GM23338 (cell line): ENCODE data around the gene CD44. TPM values are rescaled to one million over a fixed set of nuclear protein-coding genes. Genes with fewer than 3 reads are reported as not detected.

ENCODE experiments used
- ATAC-seq: fragments of 200-7000 bp; cut with Tn5 transposase; 3 replicates; pipeline ENCODE4 v1.9.1; 2020
- DNase-seq: peaks from one replicate; pipeline ENCODE4 v3.0.0-alpha.2; 2015; ENCODE audit warnings: low spot score
- H2AFZ ChIP-seq: fragments of 200-600 bp; sonication (generic); 2 replicates; pipeline ENCODE4 v1.8.0; 2016; ENCODE audit warnings: antibody characterized with exemption, mild to moderate bottlenecking, moderate library complexity
- H3F3A ChIP-seq: fragments of 200-600 bp; sonication (generic); replicated peaks from 2 replicates; pipeline ENCODE4 v1.8.0; 2017; ENCODE audit warnings: antibody characterized with exemption, mixed run types, low read depth
- H3K27ac ChIP-seq: fragments of 200-600 bp; sonication (generic); 2 replicates; pipeline ENCODE4 v1.6.1; 2016; ENCODE audit warnings: low read depth
- H3K27me3 ChIP-seq: fragments of 200-600 bp; sonication (generic); 2 replicates; pipeline ENCODE4 v1.8.0; 2016; ENCODE audit warnings: mild to moderate bottlenecking, mixed run types, moderate library complexity; ENCODE audit not compliant: insufficient read depth
- H3K36me3 ChIP-seq: fragments of 200-600 bp; sonication (generic); 2 replicates; pipeline ENCODE4 v1.8.0; 2016; ENCODE audit warnings: mild to moderate bottlenecking; ENCODE audit not compliant: insufficient read depth
- H3K4me1 ChIP-seq: fragments of 200-600 bp; sonication (generic); 2 replicates; pipeline ENCODE4 v1.8.0; 2016; ENCODE audit warnings: mild to moderate bottlenecking, moderate library complexity; ENCODE audit not compliant: insufficient read depth
- H3K4me2 ChIP-seq: fragments of 200-600 bp; sonication (generic); 2 replicates; pipeline ENCODE4 v1.7.1; 2017; ENCODE audit warnings: mixed run types
- H3K4me3 ChIP-seq: fragments of 200-600 bp; sonication (generic); 2 replicates; pipeline ENCODE4 v1.6.1; 2016; ENCODE audit warnings: mixed run types
- H3K79me2 ChIP-seq: fragments of 200-600 bp; sonication (generic); replicated peaks from 2 replicates; pipeline ENCODE4 v1.8.0; 2017; ENCODE audit warnings: mild to moderate bottlenecking; ENCODE audit not compliant: insufficient read depth
- H3K9me2 ChIP-seq: fragments of 200-600 bp; sonication (generic); 2 replicates; pipeline ENCODE4 v1.8.0; 2017; ENCODE audit not compliant: insufficient read depth
- H4K20me1 ChIP-seq: fragments of 200-600 bp; sonication (generic); replicated peaks from 2 replicates; pipeline ENCODE4 v1.8.0; 2017; ENCODE audit warnings: mild to moderate bottlenecking; ENCODE audit not compliant: insufficient read depth
- H3K27ac Mint-ChIP-seq: 2 replicates; pipeline ENCODE4 v1.8.0; 2020; ENCODE audit warnings: inconsistent platforms, mild to moderate bottlenecking, moderate library complexity, mixed read lengths
- H3K27me3 Mint-ChIP-seq: 3 replicates; pipeline ENCODE4 v1.8.0; 2022; ENCODE audit warnings: low read depth, mild to moderate bottlenecking, moderate library complexity, mixed read lengths, inconsistent platforms; ENCODE audit not compliant: insufficient read depth, poor library complexity
- H3K36me3 Mint-ChIP-seq: 3 replicates; pipeline ENCODE4 v1.8.0; 2021; ENCODE audit warnings: low read depth, mild to moderate bottlenecking, inconsistent platforms, moderate library complexity, mixed read lengths
- H3K4me1 Mint-ChIP-seq: 3 replicates; pipeline ENCODE4 v1.8.0; 2020; ENCODE audit warnings: mild to moderate bottlenecking, inconsistent platforms, mixed read lengths
- H3K4me3 Mint-ChIP-seq: 3 replicates; pipeline ENCODE4 v1.8.0; 2021; ENCODE audit warnings: moderate library complexity, mild to moderate bottlenecking, inconsistent platforms, mixed read lengths
- H3K9me3 Mint-ChIP-seq: 3 replicates; pipeline ENCODE4 v1.8.0; 2020; ENCODE audit warnings: moderate library complexity, mild to moderate bottlenecking, inconsistent platforms, mixed read lengths
- EZH2phosphoT487 ChIP-seq: fragments of 200-600 bp; sonication (generic); IDR thresholded peaks from one replicate; pipeline ENCODE4 v1.8.1; 2018; ENCODE audit warnings: antibody characterized with exemption; ENCODE audit not compliant: unreplicated experiment
- NANOG ChIP-seq: IDR thresholded peaks from 2 replicates; pipeline ENCODE4 v1.6.1; 2016; ENCODE audit warnings: antibody characterized with exemption, borderline replicate concordance
- POLR2AphosphoS5 ChIP-seq: IDR thresholded peaks from 2 replicates; pipeline ENCODE4 v1.6.1; 2016; ENCODE audit warnings: antibody characterized with exemption, low read depth
- STAT1 ChIP-seq: IDR thresholded peaks from one replicate; pipeline ENCODE4 v1.6.1; 2016; ENCODE audit warnings: antibody characterized with exemption; ENCODE audit not compliant: unreplicated experiment
- ZNF114 ChIP-seq: fragments of 250-450 bp; sonication (Bioruptor Pico); IDR thresholded peaks from 2 replicates; pipeline ENCODE4 v1.5.0; 2020; ENCODE audit warnings: mild to moderate bottlenecking, moderate library complexity
- ZNF331 ChIP-seq: fragments of 250-450 bp; sonication (Bioruptor Pico); IDR thresholded peaks from 2 replicates; pipeline ENCODE4 v1.5.0; 2020; ENCODE audit warnings: low read depth, mild to moderate bottlenecking, moderate library complexity
- polyA plus RNA-seq: library from polyadenylated mRNA; unstranded; fragments of >200 nt; fragmentation: Nextera tagmentation; extraction: Ambion mirVana; gene quantifications from 2 replicates; pipeline ENCODE4 v1.2.1, GENCODE V29; 2016
- total RNA-seq: library from RNA; depleted of rRNA; stranded (reverse); fragments of >200 nt; shearing (Covaris generic); gene quantifications from 2 replicates; pipeline ENCODE4 v1.2.3, GENCODE V29; 2014
- TF ChIP-seq, protein P1 (sequence below), 2 experiments: fragments of 200-600 bp in 1 of 2; sonication (generic) in 1 of 2; conservative IDR thresholded peaks; 2 replicates each; pipeline versions ENCODE4 v1.5.1 to v1.6.1; 2016 to 2017; ENCODE audit warnings: antibody characterized with exemption in 2 of 2, low read depth in 2 of 2, mild to moderate bottlenecking in 2 of 2, moderate library complexity in 1 of 2
- TF ChIP-seq, protein P2 (sequence below): IDR thresholded peaks from 2 replicates; pipeline ENCODE4 v1.6.1; 2016; ENCODE audit warnings: antibody characterized with exemption
- TF ChIP-seq, protein P3 (sequence below): IDR thresholded peaks from one replicate; pipeline ENCODE4 v1.6.1; 2018; ENCODE audit warnings: antibody characterized with exemption; ENCODE audit not compliant: unreplicated experiment
- TF ChIP-seq, protein P4 (sequence below): fragments of 250-450 bp; sonication (Bioruptor Pico); IDR thresholded peaks from 2 replicates; pipeline ENCODE4 v1.5.0; 2020; ENCODE audit warnings: mild to moderate bottlenecking, moderate library complexity

Gene CD44
- total and polyA plus RNA-seq, 2 experiments from 2014 or later = 4.0 to 10.1 TPM

DNA sequence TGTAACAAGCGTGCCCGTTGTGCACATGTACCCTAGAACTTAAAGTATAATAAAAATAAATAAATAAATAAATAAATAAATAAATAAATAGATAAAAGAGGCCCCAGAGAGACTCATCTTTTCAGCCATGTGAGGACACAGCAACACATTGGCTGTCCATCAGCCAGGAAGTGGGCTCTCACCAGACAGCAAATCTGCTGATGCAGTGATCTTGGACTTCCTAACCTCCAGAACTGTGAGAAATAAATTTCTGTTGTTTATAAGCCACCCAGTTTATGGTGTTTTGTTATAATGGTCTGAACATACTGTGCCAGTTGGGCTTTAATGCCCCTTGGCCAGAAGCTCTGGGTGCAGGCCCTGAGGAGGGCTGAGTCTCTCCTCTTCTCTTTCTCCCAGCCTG, 42.2 kb upstream of the CD44 start:
- Histone ChIP-seq H3K79me2 (no peaks in the 10 kb centered on the region), H3K27me3 (no peaks in the 10 kb centered on the region), H4K20me1 (no peaks in the 10 kb centered on the region), H3F3A (no peaks in the 10 kb centered on the region), H2AFZ (no peak overlapping the region), H3K4me1 (no peaks in the 10 kb centered on the region), H3K36me3 (no peaks in the 10 kb centered on the region), H3K27ac (no peak overlapping the region), H3K4me2 (no peak overlapping the region), H3K4me3 (no peak overlapping the region), H3K9me2 (peaks cover 11% of the 10 kb centered on the region; the same call in 1 of the 2 replicates)
- no peak overlapping the region for H3K27ac Mint-ChIP-seq
- H3K9me3 Mint-ChIP-seq = no peaks in the 10 kb centered on the region
- DNase-seq (no peak), ATAC-seq (no peak)
- H3K36me3 Mint-ChIP-seq = no peaks in the 10 kb centered on the region
- H3K27me3 Mint-ChIP-seq = peaks cover 2% of the 10 kb centered on the region
- TF ChIP-seq, protein P1, sequence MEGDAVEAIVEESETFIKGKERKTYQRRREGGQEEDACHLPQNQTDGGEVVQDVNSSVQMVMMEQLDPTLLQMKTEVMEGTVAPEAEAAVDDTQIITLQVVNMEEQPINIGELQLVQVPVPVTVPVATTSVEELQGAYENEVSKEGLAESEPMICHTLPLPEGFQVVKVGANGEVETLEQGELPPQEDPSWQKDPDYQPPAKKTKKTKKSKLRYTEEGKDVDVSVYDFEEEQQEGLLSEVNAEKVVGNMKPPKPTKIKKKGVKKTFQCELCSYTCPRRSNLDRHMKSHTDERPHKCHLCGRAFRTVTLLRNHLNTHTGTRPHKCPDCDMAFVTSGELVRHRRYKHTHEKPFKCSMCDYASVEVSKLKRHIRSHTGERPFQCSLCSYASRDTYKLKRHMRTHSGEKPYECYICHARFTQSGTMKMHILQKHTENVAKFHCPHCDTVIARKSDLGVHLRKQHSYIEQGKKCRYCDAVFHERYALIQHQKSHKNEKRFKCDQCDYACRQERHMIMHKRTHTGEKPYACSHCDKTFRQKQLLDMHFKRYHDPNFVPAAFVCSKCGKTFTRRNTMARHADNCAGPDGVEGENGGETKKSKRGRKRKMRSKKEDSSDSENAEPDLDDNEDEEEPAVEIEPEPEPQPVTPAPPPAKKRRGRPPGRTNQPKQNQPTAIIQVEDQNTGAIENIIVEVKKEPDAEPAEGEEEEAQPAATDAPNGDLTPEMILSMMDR (conservative IDR thresholded peaks at IDR 0.05; ENCODE audit: low read depth in 2 of 2) = no peak
- TF ChIP-seq ZNF114 (CRISPR knock-in tag) = no peak
- TF ChIP-seq STAT1 = no peak
- no peak for TF ChIP-seq NANOG
- no peak for TF ChIP-seq ZNF331 (CRISPR knock-in tag)
- TF ChIP-seq, protein P2, sequence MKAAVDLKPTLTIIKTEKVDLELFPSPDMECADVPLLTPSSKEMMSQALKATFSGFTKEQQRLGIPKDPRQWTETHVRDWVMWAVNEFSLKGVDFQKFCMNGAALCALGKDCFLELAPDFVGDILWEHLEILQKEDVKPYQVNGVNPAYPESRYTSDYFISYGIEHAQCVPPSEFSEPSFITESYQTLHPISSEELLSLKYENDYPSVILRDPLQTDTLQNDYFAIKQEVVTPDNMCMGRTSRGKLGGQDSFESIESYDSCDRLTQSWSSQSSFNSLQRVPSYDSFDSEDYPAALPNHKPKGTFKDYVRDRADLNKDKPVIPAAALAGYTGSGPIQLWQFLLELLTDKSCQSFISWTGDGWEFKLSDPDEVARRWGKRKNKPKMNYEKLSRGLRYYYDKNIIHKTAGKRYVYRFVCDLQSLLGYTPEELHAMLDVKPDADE = no peak
- TF ChIP-seq, protein P3, sequence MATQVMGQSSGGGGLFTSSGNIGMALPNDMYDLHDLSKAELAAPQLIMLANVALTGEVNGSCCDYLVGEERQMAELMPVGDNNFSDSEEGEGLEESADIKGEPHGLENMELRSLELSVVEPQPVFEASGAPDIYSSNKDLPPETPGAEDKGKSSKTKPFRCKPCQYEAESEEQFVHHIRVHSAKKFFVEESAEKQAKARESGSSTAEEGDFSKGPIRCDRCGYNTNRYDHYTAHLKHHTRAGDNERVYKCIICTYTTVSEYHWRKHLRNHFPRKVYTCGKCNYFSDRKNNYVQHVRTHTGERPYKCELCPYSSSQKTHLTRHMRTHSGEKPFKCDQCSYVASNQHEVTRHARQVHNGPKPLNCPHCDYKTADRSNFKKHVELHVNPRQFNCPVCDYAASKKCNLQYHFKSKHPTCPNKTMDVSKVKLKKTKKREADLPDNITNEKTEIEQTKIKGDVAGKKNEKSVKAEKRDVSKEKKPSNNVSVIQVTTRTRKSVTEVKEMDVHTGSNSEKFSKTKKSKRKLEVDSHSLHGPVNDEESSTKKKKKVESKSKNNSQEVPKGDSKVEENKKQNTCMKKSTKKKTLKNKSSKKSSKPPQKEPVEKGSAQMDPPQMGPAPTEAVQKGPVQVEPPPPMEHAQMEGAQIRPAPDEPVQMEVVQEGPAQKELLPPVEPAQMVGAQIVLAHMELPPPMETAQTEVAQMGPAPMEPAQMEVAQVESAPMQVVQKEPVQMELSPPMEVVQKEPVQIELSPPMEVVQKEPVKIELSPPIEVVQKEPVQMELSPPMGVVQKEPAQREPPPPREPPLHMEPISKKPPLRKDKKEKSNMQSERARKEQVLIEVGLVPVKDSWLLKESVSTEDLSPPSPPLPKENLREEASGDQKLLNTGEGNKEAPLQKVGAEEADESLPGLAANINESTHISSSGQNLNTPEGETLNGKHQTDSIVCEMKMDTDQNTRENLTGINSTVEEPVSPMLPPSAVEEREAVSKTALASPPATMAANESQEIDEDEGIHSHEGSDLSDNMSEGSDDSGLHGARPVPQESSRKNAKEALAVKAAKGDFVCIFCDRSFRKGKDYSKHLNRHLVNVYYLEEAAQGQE = no peak
- TF ChIP-seq POLR2AphosphoS5 = no peak
- TF ChIP-seq, protein P4, sequence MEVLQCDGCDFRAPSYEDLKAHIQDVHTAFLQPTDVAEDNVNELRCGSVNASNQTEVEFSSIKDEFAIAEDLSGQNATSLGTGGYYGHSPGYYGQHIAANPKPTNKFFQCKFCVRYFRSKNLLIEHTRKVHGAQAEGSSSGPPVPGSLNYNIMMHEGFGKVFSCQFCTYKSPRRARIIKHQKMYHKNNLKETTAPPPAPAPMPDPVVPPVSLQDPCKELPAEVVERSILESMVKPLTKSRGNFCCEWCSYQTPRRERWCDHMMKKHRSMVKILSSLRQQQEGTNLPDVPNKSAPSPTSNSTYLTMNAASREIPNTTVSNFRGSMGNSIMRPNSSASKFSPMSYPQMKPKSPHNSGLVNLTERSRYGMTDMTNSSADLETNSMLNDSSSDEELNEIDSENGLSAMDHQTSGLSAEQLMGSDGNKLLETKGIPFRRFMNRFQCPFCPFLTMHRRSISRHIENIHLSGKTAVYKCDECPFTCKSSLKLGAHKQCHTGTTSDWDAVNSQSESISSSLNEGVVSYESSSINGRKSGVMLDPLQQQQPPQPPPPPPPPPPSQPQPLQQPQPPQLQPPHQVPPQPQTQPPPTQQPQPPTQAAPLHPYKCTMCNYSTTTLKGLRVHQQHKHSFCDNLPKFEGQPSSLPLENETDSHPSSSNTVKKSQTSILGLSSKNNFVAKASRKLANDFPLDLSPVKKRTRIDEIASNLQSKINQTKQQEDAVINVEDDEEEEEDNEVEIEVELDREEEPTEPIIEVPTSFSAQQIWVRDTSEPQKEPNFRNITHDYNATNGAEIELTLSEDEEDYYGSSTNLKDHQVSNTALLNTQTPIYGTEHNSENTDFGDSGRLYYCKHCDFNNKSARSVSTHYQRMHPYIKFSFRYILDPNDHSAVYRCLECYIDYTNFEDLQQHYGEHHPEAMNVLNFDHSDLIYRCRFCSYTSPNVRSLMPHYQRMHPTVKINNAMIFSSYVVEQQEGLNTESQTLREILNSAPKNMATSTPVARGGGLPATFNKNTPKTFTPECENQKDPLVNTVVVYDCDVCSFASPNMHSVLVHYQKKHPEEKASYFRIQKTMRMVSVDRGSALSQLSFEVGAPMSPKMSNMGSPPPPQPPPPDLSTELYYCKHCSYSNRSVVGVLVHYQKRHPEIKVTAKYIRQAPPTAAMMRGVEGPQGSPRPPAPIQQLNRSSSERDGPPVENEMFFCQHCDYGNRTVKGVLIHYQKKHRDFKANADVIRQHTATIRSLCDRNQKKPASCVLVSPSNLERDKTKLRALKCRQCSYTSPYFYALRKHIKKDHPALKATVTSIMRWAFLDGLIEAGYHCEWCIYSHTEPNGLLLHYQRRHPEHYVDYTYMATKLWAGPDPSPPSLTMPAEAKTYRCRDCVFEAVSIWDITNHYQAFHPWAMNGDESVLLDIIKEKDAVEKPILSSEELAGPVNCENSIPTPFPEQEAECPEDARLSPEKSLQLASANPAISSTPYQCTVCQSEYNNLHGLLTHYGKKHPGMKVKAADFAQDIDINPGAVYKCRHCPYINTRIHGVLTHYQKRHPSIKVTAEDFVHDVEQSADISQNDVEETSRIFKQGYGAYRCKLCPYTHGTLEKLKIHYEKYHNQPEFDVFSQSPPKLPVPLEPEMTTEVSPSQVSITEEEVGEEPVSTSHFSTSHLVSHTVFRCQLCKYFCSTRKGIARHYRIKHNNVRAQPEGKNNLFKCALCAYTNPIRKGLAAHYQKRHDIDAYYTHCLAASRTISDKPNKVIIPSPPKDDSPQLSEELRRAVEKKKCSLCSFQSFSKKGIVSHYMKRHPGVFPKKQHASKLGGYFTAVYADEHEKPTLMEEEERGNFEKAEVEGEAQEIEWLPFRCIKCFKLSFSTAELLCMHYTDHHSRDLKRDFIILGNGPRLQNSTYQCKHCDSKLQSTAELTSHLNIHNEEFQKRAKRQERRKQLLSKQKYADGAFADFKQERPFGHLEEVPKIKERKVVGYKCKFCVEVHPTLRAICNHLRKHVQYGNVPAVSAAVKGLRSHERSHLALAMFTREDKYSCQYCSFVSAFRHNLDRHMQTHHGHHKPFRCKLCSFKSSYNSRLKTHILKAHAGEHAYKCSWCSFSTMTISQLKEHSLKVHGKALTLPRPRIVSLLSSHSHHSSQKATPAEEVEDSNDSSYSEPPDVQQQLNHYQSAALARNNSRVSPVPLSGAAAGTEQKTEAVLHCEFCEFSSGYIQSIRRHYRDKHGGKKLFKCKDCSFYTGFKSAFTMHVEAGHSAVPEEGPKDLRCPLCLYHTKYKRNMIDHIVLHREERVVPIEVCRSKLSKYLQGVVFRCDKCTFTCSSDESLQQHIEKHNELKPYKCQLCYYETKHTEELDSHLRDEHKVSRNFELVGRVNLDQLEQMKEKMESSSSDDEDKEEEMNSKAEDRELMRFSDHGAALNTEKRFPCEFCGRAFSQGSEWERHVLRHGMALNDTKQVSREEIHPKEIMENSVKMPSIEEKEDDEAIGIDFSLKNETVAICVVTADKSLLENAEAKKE = no peak
- no peak for TF ChIP-seq EZH2phosphoT487
- H3K4me3 Mint-ChIP-seq = no peak overlapping the region
- H3K4me1 Mint-ChIP-seq = no peaks in the 10 kb centered on the region
